GM18867 (cell line): Measurements from ENCODE around the gene MLANA.
A peak's percentile ranks its signal among the peaks of the same experiment; 100 is the strongest.

Source experiments
- ATAC-seq: cut with Tn5 transposase; IDR thresholded peaks from one replicate; pipeline ENCODE4 v1.9.1; 2021; ENCODE audit warnings: mild to moderate bottlenecking, moderate library complexity; ENCODE audit not compliant: unreplicated experiment

The MLANA gene, protein sequence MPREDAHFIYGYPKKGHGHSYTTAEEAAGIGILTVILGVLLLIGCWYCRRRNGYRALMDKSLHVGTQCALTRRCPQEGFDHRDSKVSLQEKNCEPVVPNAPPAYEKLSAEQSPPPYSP

DNA sequence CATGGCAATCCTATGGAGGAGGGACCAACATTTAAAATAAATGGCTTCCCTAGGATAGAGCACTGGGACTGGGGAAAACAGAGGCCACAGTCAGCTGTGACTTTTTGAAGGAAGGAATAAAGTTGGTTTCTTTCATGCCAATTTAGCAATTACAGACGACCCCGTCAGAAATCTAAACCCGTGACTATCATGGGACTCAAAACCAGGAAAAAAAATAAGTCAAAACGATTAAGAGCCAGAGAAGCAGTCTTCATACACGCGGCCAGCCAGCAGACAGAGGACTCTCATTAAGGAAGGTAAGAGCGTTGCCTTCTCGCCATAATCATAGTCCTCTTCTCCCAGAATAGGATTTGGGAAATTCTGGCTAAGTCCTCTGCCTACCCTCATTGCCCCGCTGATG lies at the start of gene MLANA:
TSS of gene MLANA (plus strand) at position 249 of the 400 bp plus-strand sequence. CDS start 1,586 bp downstream, outside the sequence.
- no peak for ATAC-seq

DNA sequence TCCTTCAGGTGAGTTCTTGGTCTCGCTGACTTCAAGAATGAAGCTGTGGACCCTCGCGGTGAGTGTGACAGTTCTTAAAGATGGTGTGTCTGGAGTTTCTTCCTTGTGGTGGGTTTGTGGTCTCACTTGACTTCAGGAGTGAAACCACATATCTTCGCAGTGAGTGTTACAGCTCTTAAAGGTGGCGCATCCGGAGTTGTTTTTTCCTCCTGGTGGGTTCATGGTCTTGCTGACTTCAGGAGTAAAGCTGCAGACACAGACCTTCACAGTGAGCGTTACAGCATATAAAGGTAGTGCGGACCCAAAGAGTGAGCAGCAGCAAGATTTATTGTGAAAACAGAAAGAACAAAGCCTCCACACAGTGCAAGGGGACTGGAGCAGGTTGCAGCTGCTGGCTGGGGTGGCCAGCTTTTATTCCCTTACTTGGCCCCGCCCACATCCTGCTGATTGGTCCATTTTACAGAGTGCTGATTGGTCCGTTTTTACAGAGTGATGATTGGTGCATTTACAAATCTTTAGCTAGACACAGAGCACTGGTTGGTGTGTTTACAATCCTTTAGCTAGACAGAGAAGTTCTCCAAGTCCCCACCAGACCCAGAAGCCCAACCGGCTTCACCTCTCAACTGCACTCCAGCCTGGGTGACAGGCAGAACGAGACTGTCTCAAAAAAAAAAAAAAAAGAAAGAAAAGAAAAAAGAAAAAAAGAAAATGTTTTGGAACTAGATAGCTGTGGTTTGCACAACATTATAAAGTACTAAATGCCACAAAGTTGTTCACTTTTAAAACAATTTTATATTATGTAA lies 48.7 kb upstream of the MLANA start:
- ATAC-seq: no peak

DNA sequence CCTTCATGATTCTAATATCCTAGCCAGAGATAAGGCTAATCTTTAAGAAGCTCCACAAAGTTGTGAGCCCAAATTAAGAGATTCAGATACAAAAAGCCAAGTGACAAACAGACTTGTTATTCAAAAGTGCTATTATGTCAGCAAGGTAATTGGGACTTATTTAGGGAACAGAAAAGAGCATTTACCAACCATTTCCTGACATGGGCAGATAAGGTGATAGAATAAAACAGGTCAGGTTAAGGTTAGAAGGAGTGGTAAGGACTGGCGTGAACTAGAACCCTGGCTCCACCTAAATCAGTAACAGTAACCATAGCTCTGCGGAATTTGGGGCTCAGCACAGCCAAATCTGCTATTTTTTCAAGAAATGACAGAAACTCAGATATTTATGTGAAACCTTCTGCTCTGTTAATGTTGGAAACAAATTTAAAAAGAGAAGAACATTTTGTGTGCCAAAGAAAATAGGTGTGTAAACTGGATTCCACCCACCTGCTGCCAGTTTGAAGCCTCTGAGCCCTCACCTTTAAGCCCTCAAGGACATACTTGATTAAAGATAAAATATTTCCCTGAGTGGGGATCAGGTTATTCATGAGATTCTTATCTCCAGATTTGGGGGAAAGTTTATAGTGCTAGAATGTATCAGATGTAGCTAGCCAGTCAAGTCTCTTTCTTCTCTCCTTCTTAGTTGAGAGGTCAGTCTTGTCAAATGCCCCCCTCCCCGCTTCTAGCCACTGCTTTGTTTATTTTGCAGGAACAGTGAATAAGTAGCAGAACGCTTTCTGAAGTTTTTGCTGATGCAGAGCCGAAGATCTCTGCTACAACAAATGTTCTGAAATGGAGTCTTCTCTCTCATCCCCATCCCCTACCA lies 47.5 kb upstream of the MLANA start:
- ATAC-seq: no peak

DNA sequence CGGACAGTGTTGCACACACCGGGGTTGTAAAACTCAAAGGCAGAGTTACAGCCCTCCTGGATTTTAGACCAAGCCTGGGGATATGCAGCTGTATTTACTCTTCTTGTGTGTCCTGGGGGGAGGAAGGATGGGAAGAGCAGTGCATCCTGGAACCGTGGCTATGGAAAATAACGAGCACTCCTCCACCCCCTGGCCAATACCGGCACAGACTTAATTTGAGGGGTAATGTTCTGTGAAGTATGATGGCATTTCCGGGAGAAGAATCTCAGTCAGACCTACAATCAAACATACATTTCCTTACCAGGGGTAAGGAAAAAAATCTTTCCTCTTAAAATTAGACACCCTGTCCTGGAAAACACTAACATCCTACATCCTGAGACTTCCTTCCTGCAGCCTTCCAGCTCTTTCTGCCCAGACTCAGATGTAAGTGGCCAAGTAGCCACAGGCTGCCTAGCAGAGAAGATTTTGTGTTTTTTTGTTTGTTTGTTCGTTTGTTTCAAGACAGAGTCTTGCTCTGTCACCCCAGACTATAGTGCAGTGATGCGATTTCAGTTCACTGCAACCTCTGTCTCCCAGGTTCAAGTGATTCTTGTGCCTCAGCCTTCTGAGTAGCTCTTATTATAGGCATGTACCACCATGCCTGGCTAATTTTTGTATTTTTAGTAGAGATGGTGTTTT lies 46.8 kb upstream of the MLANA start:
- ATAC-seq: no peak

DNA sequence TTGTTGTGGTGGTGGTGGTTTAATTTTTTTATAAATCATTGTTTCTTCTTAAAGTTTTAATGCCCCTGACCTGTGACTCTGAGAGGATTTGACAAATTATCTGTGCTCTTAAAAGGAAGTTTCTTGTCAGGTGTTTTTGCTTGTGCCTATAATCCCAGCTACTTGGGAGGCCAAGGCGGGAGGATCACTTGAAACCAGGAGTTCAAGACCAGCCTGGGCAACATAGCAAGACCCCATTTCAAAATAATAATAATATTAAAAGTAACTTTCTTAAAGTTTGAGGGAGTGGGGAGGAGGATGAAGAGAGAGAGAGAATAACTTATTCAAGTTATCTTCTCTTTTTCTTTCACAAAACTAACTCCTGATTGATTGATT lies 45.5 kb upstream of the MLANA start:
- ATAC-seq: no peak

DNA sequence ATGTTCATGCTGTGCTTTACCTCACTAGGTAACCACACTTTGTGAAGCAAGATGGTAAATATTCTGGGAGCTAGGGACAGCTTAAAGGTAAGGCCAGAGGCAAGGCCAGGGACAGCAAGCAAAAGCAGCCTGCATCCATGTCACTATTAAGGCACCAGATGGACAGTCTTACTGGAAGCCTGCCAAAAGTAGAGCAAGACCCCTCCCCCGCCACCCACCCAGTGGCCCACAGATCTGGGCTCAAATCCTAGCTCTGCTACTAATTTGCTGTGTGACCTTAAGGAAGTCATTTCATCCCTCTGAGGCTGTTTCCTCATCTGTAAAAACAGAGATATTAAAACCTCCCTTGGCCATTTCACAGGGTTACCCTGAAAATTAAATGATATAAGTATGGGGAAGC lies 44.6 kb upstream of the MLANA start:
- no peak for ATAC-seq

DNA sequence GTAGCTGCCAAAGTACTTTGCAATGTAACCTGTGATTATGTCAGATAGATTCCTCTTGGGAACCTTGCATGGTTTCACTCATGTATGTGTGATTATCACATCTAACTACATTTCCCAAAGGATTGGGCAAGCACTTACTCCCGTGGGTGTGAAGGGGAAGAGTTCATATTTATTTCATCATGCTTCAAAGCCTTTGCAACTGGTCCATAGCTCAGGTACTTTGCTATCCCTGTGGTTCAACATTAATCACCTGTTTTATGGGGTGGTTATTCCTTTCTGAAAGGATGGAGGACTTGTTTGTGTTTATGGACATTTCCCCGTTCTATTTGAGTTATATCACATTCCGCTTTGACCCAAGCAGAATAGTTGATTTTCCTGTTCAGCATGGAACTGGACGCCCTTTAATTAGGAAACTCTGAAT lies 44.2 kb upstream of the MLANA start:
- ATAC-seq: no peak

DNA sequence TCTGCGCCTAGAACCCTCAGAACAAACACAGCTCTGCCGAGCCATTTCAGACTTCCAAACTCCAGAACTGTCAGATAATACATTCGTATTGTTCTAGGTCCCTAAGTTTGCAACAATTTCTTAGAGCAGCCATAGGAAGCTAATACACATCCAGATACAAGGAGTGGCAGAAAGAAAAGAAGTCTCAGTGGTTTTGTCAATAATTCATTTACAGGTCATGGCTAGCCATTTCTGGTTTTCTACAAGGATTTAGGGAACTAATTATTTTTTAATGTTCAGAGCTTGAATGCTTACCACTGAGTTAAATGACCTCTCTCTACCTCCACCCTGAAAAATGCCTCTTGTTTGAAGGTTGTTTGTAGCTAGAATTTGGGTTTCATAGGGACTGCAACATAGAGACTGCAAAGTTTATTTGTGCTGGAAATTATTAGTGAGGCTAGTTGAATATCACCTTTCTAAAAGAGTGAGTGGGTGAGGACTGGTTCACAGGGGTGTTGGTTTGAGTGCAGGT lies 42.3 kb upstream of the MLANA start:
- no peak for ATAC-seq

DNA sequence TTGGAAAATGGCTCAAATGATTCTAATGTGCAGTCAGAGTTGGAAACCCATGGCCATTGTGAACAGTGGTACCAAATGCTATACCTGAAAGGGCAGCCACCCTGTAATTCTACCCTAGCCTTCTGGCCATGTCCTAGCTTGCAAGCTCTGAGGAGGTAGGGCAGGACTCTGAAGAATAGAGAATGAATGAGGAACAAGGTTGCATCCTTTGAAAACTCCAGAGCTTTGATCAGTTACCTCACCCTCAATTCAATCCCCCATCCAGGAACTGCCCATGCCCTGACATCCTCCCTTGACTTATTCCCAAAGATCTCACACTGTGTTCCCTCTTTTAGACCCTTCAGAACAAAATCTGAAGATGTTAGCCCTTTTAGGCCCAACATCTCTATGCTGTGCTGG lies 40.0 kb upstream of the MLANA start:
- no peak for ATAC-seq

DNA sequence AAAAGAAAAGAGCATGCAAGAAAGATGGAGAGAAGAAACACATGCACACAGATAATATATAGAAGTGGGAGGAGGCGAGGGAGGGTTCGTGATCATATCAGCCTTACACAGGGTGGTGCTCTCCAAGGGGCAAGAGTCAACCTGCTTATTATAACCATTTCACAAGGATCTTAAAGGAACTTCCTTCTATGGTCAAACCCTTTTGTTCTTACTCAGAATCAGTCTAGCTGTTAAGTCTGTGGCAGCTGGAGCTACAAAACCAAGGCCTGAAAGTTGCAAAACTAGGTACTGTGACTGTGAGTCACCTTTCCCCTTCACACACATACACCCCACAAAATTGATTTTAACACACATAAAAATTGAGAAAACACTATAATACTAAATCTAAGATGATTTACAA lies 39.2 kb upstream of the MLANA start:
- peak; percentile 93 for ATAC-seq

DNA sequence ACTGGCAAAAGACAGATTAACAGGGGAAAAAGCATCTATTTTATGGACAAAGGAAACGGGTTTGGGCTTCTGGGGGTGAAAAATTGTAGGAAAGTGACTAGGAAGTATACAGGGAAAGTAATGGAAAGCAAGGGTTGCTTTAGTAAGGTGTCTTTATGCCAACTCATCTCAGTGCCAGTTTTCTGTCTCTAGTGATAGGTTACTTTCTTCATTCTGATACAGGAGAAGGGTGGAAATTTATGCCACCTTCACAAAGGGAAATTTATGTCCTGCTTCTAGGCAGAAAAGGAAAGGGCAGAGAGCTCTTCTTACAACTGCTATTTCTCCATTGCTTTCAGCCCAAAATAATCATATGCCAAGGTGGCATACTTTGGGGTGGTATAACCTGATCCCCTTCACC lies 37.7 kb upstream of the MLANA start:
- ATAC-seq: no peak

DNA sequence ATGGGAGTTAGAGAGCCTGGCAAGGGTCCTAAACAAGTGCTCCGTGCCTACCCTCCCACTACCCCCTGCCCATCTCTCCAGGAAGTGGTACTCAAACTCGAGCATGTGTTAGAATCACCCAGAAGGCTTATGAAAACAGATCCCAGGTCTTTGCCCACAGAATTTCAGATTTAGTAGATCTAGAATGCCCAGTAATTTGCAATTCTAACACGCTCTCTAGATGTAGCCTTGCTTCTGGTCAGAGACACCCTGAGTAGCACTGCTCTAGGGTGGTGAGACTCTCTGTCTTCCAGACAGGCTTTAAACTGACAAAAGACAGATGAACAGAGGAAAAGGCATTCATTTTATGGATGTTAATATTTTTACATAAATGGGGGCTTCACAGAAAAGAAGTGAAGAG lies 37.1 kb upstream of the MLANA start:
- ATAC-seq: no peak

DNA sequence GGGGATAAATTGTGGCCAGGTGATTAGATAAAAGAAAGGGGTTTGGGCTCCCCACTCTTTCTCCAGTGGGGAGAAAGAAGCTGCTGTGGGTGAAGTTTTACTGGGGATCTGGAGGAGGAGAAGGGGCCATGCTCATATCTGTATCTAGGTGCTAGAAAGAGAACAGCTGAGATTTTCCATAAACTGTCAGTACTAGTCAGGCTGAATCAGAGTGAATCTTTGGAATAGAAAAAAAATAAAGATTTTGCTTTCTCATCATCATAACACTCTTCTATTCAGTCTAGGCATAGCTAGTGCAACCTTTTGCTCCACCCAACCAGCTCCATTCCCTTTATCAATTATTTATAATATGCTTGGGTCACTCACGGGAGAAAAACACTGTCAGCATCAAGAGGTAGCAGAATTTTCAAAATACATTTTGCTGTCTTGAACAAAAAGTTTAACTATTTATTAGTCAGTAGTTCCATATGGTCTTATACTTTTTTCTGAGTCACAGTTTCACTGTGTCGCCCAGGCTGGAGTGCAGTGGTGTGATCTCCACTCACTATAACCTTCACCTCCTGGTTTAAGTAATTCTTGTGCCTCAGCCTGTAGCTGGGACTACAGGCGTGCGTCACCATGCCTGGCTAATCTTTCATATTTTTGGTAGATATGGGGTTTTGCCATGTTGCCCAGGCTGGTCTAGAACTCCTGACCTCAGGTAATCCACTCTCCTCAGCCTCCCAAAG lies 36.5 kb upstream of the MLANA start:
- no peak for ATAC-seq

DNA sequence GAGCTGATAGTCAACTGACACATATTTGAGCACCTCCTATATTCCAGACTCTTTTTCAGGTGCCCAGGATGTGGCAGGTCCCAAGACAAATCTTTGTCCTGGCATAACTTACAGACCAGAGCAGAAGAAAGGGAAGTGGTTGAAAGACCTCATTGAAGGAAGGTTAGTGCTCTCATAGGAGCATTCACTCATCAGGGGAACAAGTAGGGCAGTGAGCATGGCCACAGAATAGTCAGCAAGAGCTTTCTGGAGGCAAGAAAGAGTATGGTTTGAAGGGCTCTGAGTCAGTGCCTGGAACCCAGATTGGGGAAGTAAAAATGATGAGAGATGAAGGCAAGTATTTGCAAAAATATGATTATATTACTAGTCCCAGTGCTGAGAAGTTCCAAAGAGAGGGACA lies 32.8 kb upstream of the MLANA start:
- ATAC-seq: no peak

DNA sequence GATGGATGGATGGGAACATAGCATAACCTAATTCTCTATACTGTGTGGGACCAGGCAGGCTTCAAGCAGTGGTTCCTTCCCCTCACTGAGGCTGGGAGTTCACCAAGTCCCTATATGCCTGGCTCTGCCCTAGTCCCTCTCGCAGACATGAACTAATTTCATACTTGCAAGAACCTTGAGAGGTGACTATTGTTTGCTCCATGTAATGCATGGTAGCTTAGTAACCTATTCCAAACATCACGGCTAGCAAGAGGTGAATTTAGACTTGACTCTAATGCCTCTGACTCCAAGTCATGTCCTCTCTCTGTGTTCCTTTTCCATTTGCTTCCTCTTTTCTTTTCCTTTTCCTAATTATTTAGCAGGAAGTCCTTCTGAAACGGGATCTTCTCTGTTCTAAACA lies 31.9 kb upstream of the MLANA start:
- no peak for ATAC-seq

DNA sequence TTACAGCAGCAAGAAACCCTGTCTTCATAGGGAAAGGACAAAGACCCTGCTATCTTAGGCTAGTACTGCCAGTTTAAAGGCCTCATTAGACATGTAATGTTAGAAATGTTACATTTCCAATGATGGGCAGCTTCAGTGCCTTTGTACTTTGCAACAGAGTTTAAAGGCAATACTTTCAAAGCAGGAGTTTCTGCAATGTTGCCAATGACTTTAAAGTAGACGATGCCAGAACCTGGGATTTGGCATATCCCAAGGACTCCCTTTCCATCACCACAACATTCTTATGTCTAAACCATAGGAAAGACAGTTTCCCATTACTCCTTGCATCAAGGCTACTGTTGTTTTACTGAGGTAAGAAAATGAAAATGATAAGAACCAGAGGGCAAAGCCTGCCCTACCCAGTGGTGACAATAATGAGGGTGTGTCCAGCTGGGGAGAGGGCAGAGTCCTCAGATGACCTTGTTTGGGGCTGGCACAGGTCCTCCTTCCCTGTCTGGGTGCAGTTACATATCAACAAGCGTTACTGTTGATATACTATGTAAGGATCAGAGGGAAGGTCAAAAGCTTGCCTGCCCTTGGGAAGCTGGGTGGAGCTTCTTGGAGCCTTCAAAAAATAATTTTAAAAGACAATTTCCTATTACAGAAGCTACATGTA lies 27.5 kb upstream of the MLANA start:
- no peak for ATAC-seq

DNA sequence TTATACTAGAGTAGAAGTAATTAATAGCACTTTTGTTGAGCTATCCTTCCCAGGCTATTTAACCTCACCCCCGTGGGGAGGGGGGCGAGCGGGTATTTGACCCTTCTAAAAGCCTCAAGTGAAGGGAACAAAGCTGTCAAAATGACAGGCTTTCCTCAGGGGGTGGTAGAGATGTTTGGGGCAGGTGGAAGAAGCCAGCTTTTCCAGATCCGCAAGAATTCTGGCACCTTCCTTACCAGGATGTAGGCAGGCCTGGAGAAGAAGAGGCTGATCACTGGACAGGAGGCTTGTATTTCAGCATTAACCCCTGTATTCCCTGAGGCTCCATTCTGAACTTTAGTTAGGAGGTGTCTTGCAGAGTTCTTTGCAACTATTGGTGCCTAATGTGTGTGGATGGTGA lies 26.2 kb upstream of the MLANA start:
- ATAC-seq: no peak

DNA sequence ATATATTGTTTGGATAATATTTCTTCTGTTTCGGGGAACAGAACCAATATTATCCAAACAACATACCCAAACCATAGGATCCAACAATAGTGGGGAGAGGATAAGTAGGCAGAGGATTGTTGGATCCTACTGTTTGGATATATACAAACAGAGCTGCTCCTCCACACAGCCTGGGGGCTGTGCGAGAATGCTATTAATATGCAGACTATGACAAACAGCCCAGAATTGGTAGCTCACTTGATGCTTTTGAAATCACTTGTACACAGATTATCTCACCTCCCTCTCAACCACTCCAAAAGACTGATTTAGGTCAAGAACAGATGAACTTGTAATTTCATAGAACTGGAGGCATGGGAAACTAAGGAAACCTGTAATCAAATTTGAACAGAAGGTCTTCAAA lies 24.4 kb upstream of the MLANA start:
- no peak for ATAC-seq

DNA sequence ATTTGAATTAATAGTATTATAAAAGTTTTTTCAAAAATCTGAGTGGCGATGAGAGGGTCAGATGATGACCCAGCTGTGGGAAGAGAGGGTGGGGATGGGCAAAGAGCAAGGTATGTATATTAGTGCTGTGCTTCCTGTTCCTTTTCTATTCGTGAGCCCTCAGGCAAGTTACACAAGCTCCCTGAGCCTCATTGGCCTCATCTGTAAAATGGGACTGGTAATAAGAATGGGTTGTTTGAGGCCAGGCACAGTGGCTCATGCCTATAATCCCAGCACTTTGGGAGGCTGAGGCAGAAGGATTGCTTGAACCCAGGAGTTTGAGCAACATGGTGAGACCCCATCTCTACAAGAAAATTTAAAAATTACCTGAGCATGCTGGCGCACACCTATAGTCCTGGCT lies 24.0 kb upstream of the MLANA start:
- no peak for ATAC-seq

DNA sequence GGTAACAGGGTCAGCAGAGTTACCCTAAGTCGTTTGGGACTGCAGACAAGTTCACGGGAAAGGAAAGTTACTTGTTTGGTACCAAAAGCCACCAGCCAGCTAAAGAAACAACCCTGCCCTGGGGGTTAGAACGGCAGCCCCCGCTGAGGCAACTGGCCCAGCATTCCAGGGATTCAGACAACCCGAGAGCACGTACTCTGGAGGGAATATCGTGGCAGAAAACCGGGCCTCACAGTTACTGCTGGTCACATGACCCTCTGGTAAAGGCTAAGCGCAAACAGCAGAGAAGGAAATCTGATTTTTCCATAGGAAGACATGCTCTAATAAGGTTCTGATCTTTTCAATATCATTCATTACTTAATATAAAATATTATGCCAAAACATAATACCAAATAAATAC lies 22.5 kb upstream of the MLANA start:
- no peak for ATAC-seq
